Measurements from ENCODE around the gene SORCS2. TPM values are rescaled to one million over a fixed set of nuclear protein-coding genes. Genes with fewer than 3 reads are reported as not detected.

The SORCS2 gene
- total RNA-seq, 1 donor from 2014 or later = 7.1 TPM

DNA sequence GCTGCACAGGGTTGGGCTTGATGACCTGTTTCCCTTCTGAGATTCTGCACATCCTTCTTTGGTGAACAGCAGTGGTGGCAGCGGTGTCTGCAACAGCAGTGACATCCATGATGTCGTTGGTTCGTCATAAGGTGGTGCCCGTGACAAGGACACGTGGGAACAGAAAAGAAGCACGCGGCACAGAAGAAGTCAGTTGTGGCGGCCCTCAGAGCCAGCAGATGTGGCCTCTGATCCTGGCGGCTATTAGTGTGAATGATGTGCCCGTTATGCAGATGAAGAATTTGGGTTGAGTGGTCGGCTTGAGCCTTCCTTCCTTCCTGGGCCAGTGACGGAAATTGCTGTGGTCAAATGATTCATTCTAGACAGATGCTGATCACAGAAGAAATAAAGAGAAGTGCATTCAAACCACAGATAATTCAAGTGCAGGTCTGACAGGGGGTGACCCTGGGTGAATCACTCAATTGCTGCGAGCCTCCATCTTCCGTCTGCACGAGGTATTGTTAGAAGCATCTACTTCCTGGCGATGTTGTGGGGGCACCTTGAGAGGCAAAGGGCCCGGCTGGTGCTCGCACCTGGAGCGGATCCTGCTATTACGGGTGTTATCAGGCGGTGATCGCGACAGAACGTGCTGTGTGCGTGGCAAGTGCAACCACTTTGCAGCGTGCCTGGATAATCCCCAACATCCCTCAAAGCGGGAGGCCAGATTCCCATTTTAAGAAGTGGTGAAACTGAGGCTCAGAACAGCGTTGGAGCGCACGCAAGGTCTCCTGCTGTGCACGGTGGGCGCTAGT, 457.6 kb downstream of the SORCS2 start:
- H3K27ac Mint-ChIP-seq = no peak overlapping the region
- H3K4me3 Mint-ChIP-seq = no peak overlapping the region
- TF ChIP-seq CTCF (IDR thresholded peaks at IDR 0.05; ENCODE audit: unreplicated experiment) = no peak
- H3K4me1 Mint-ChIP-seq = peaks cover 25% of the 10 kb centered on the region
- peaks cover 2% of the 10 kb centered on the region for H3K27me3 Mint-ChIP-seq (ENCODE audit: low read depth)
- H3K36me3 Mint-ChIP-seq = no peaks in the 10 kb centered on the region
- DNase-seq (ENCODE audit: low spot score in 2 of 2, unreplicated experiment in 2 of 2) = no peak
- H3K9me3 Mint-ChIP-seq = no peaks in the 10 kb centered on the region

DNA sequence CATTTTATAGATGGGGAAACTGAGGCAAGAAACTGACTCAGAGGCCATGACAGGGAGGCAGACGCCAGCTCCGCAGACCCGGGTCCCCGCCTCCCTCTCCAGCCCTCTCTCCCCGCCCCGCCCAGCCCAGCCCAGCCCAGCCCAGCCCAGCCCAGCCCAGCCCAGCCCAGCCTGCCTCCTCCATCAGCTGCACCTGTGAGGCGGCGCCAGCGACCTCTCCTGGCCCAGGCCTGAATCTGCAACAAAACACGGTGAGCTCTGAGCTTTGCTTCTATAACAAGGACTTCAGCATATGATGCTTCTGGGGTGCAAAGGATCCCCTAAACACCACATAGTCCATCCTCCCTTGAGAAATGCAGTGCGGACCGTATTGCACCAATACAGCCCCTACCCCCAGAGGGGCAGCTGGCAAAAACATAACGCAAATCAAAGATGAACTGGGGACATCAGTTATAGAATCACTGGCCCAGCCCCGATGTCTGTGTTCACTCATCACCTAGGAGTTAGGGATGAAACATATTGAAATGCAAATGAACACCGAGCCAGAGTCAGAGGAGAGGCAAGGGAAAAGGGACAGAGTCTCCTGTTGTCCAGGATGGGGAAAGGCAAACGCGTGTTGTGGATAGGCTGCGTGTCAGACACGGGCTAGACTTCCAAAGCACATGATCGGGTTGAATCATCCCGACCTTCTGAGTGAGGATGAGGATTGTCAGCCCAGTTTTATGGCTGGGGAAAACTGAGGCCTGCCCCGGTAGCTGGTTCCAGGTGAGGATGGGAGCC, 458.5 kb downstream of the SORCS2 start:
- Mint-ChIP-seq H3K36me3 (no peaks in the 10 kb centered on the region), H3K27ac (peak overlapping the region; percentile 39)
- no peak for TF ChIP-seq CTCF (IDR thresholded peaks at IDR 0.05; ENCODE audit: unreplicated experiment)

GRCh38 chr4:7651461-7651921, 459.2 kb downstream of the SORCS2 start:
- no peak for DNase-seq (ENCODE audit: low spot score in 2 of 2, unreplicated experiment in 2 of 2)
- Mint-ChIP-seq H3K27ac (peak overlapping the region; percentile 39), H3K27me3 (ENCODE audit: low read depth) (peaks cover 2% of the 10 kb centered on the region), H3K9me3 (no peaks in the 10 kb centered on the region), H3K4me1 (peaks cover 25% of the 10 kb centered on the region), H3K36me3 (no peaks in the 10 kb centered on the region), H3K4me3 (no peak overlapping the region)
- TF ChIP-seq CTCF (IDR thresholded peaks at IDR 0.05; ENCODE audit: unreplicated experiment) = no peak

More for the DNA sequence above, 458.5 kb downstream of the SORCS2 start:
- Mint-ChIP-seq H3K27me3 (ENCODE audit: low read depth) (peaks cover 2% of the 10 kb centered on the region), H3K4me1 (peaks cover 25% of the 10 kb centered on the region), H3K4me3 (no peak overlapping the region), H3K9me3 (no peaks in the 10 kb centered on the region)
- no peak for DNase-seq (ENCODE audit: low spot score in 2 of 2, unreplicated experiment in 2 of 2)

DNA sequence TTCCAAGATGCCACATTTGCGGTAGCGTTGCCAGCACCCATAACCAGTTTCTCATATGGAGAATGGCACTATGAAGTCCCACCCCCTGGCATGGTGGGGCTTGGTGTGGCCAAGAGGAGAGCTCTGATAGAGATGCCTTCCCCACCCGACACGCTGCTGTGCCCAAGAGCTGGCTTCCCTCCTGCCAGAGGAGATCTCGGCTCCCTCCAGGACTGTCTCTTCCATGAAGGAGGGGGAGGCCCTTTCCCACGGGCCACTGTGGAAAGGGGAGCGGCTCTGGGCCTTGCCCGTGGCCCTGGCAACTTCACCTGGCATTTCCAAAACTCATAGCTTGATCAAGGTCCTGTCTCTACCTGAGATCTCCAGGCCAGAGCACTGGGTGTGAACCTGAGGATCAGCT, 459.7 kb downstream of the SORCS2 start:
- peaks cover 2% of the 10 kb centered on the region for H3K27me3 Mint-ChIP-seq (ENCODE audit: low read depth)
- no peaks in the 10 kb centered on the region for H3K36me3 Mint-ChIP-seq
- no peak for TF ChIP-seq CTCF (IDR thresholded peaks at IDR 0.05; ENCODE audit: unreplicated experiment)
- no peak overlapping the region for H3K27ac Mint-ChIP-seq
- no peaks in the 10 kb centered on the region for H3K9me3 Mint-ChIP-seq
- no peak for DNase-seq (ENCODE audit: low spot score in 2 of 2, unreplicated experiment in 2 of 2)
- no peak overlapping the region for H3K4me3 Mint-ChIP-seq
- H3K4me1 Mint-ChIP-seq = peaks cover 25% of the 10 kb centered on the region

DNA sequence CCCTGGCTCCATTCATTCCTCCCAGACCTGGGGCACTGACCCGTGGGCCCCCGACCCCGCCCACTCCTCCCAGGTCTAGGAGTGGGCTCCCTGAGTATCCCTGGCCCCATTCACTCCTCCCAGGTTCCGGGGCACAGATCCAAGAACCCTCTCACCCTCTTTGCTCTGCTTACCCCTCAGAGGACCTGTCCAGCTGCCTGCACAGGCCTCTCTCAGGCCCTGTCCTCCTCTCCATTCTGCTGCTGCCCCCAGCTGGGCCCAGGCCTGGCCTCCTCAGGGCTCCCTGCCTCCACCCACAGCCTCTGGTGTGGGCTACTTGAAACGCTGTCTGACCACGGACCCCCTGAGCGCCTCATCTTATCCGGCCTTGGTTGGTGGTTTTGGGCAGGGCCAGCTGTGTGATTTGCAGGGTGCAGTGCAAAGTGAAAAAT, 460.1 kb downstream of the SORCS2 start:
- peaks cover 25% of the 10 kb centered on the region for H3K4me1 Mint-ChIP-seq
- H3K9me3 Mint-ChIP-seq = no peaks in the 10 kb centered on the region
- H3K27me3 Mint-ChIP-seq (ENCODE audit: low read depth) = peaks cover 2% of the 10 kb centered on the region
- no peak overlapping the region for H3K4me3 Mint-ChIP-seq
- DNase-seq (ENCODE audit: low spot score in 2 of 2, unreplicated experiment in 2 of 2) = no peak
- no peak for TF ChIP-seq CTCF (IDR thresholded peaks at IDR 0.05; ENCODE audit: unreplicated experiment)
- no peak overlapping the region for H3K27ac Mint-ChIP-seq
- no peaks in the 10 kb centered on the region for H3K36me3 Mint-ChIP-seq

Data from mesothelial cell of epicardium (in vitro differentiated cells).